Immature natural killer cell (primary cell): Measurements from ENCODE around the gene TNS3. TPM values are rescaled to one million over a fixed set of nuclear protein-coding genes. Genes with fewer than 3 reads are reported as not detected.

Source experiments
- DNase-seq, 3 donors: peaks; one replicate each; pipeline ENCODE4 v3.0.0; 2022; ENCODE audit warnings: mixed read lengths in 1 of 3
- H3K27ac Mint-ChIP-seq, 6 donors: one replicate each; pipeline ENCODE4 v1.8.0; 2020; ENCODE audit warnings: mixed read lengths in 6 of 6, mild to moderate bottlenecking in 5 of 6, inconsistent platforms in 4 of 6, moderate library complexity in 3 of 6
- H3K27me3 Mint-ChIP-seq, 3 donors: one replicate each; pipeline ENCODE4 v1.8.0; 2020 to 2021; ENCODE audit warnings: low read depth in 3 of 3, mild to moderate bottlenecking in 3 of 3, mixed read lengths in 3 of 3, moderate library complexity in 3 of 3, inconsistent platforms in 1 of 3
- H3K36me3 Mint-ChIP-seq, 3 donors: one replicate each; pipeline ENCODE4 v1.8.0; 2020; ENCODE audit warnings: mixed read lengths in 3 of 3, inconsistent platforms in 2 of 3, mild to moderate bottlenecking in 2 of 3
- H3K4me1 Mint-ChIP-seq, 2 donors: one replicate each; pipeline ENCODE4 v1.8.0; 2020; ENCODE audit warnings: inconsistent platforms in 2 of 2, mild to moderate bottlenecking in 2 of 2, mixed read lengths in 2 of 2, moderate library complexity in 1 of 2
- H3K4me3 Mint-ChIP-seq, 5 donors: one replicate each; pipeline ENCODE4 v1.8.0; 2020; ENCODE audit warnings: mild to moderate bottlenecking in 5 of 5, mixed read lengths in 5 of 5, inconsistent platforms in 3 of 5, moderate library complexity in 3 of 5
- H3K9me3 Mint-ChIP-seq, 6 donors: one replicate each; pipeline ENCODE4 v1.8.0; 2020; ENCODE audit warnings: mild to moderate bottlenecking in 6 of 6, mixed read lengths in 6 of 6, inconsistent platforms in 4 of 6, moderate library complexity in 3 of 6
- polyA plus RNA-seq, 3 donors: library from polyadenylated mRNA; unstranded; fragments of 300-500 nt; fragmentation: Illumina TruSeq; gene quantifications; one replicate each; pipeline ENCODE4 v1.2.3, GENCODE V29; 2021

The TNS3 gene
- polyA plus RNA-seq, 3 donors from 2014 or later: 0.19 TPM; not detected in 2

DNA sequence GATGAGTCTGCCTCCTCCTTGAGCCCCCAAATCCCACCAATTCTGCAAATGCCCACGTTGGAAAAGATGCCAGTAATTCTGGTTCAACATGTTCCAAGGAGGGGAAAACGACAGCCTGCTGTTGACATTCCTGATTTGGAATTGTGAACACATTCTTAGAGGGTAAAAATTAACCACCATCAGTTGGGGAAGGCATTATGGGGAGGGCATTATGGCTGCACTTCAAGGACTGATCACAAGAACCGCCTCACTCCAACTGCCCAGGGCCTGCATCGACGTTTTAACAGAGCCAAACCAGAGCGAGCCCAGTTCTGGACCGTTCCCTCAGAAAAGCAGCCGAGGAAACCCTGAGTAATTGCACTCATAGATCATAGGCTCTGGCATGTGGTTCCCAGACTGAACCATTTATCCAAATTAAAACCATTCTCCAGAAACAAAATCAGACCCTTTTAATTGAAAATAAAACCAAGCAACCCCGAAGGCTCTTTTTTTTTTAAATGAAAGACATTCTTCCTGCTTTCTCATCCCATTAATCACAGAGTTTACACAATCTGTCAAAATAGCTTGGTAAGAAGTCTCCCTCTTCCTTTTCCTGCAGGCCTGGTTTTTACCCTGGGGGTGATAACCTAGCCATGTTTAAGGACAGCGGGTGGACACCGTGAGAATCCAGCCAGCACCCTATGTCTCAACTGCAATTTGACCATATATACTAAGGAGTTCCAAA is 8.0 kb downstream of the TNS3 start:
- Mint-ChIP-seq H3K4me1 (peaks cover 0 to 2% of the 10 kb centered on the region in 2 donors), H3K9me3 (no peaks in the 10 kb centered on the region), H3K27ac (peak overlapping the region in 1 of 6 donors; percentile 25), H3K4me3 (no peak overlapping the region), H3K36me3 (no peaks in the 10 kb centered on the region), H3K27me3 (peaks cover 3 to 6% (median 3%) of the 10 kb centered on the region in 3 donors)
- no peak for DNase-seq

DNA sequence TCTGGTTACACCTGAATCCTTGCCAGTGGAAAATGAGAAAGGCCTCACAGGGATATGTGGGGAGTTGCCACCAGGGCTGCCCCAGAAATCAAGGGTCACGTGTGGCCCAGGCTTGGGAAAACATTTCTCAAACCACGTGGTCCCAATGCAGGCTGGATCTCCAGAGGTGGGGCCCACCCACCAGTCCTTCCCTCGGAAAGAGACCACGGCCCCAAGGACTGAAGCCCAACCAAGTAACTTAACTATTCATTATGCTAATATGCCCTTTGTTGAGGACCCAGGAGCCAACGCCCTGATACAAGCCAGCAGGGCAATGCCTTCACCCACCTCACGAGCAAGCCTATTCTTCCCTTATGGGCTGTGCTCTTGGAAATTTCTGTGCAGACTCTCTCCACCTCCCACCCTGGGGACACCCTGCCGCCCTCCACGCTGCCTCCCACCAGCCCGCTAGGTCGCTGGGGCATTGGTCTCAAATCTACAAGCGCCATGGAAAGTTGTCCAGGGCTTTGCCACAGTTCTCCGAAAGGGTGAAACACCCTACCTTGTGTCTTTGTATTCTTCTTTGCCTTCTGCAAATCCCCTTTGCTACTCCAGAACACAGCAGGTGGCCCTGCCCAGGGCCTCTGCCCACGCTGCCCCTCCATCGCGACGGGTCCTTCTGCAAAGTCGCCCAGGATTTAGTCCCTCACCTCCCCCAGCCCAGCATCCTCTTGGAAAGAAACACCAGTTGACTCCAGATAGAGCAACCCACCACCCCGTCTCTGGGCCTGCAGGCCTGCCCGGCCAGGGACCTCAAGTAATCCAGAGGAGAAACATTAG is 8.8 kb downstream of the TNS3 start:
- Mint-ChIP-seq H3K4me3 (no peak overlapping the region), H3K27ac (no peak overlapping the region), H3K36me3 (no peaks in the 10 kb centered on the region), H3K9me3 (no peaks in the 10 kb centered on the region), H3K4me1 (peaks cover 0 to 2% of the 10 kb centered on the region in 2 donors), H3K27me3 (peaks cover 3 to 10% (median 3%) of the 10 kb centered on the region in 3 donors)
- no peak for DNase-seq

DNA sequence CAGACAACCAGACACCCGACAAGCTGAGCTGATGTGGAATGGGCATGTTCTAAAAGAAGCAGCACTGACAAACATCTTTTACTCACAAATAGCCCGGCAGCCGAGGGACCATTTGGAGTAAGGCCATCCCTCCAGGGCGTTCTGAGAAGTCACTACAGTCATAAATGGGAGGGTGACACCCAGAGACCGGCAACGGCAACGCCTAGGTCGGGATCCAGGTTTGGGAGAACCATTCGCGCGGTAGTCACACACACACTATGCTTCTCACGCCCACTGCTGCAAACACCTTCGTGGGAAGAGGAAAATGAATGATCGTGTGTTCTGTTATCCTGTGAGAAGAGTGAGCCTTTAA is 9.8 kb downstream of the TNS3 start:
- H3K36me3 Mint-ChIP-seq: no peaks in the 10 kb centered on the region
- no peaks in the 10 kb centered on the region for H3K9me3 Mint-ChIP-seq
- DNase-seq: no peak
- no peak overlapping the region for H3K27ac Mint-ChIP-seq
- no peak overlapping the region for H3K4me3 Mint-ChIP-seq
- H3K4me1 Mint-ChIP-seq: peaks cover 0 to 2% of the 10 kb centered on the region in 2 donors
- peaks cover 1 to 10% (median 3%) of the 10 kb centered on the region in 3 donors for H3K27me3 Mint-ChIP-seq

DNA sequence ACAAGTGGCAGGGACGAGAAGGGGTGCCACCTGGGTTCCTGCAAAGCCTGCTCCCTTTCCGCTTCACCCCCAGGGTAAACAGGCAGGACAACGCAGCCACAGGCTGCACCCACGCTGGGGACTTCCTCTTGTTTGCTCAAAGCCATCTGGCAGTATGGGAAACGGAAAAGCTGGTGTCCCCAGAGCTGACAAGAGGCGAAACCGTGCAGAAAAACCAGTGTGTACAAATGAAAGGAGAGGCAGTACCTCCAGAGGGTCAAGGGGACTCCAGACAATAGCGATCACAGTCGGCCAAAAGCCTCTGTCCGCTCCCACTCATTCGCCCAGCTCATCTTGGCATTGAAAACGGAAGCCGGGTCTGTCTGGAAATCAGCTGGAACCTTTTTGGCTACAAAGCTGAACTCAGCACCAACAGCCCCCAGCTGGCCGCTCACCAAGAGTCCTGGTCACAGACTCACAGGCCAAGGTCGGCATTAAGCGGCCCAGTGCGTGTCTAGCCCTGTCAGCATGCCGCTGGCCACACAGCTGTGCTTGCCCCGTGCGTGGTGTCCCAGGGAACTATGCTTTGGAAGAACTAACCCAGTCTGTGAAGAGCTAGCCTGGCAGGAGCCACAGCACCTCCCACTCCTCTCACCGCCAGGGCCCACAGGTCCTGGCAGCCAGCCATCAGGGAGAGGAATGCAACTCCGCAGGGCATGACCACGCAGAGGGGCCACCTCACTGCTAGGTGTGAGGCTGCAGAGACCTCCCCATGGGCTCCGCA is 10.4 kb downstream of the TNS3 start:
- Mint-ChIP-seq H3K4me1 (peaks cover 0 to 2% of the 10 kb centered on the region in 2 donors), H3K4me3 (peak overlapping the region in 1 of 5 donors; percentile 59), H3K27ac (peak overlapping the region in 1 of 6 donors; percentile 7), H3K27me3 (peaks cover 0 to 12% (median 1%) of the 10 kb centered on the region in 3 donors), H3K36me3 (no peaks in the 10 kb centered on the region), H3K9me3 (no peaks in the 10 kb centered on the region)
- DNase-seq: no peak

DNA sequence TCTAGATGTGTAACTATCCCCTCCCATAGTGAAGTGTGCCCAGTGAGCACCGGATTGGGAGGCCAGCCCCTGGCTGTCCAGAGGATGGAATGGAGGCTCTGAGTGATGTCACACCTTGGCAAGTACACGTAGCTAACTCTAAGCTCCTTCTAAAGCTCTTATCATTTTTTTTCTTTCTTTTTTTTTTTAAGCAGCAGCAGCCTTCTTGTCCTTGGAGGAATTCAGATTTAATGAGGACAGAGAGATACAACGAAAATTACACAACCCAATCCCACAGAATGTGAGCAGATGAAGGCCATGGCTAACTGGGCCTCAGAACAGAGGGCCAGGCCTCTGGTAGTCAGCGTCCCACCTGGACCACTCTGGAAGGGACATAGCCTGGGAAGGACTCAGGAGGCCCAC is 11.3 kb downstream of the TNS3 start:
- Mint-ChIP-seq H3K4me1 (peaks cover 0 to 2% of the 10 kb centered on the region in 2 donors), H3K9me3 (no peaks in the 10 kb centered on the region), H3K27me3 (peaks cover 0 to 14% (median 0%) of the 10 kb centered on the region in 3 donors), H3K36me3 (no peaks in the 10 kb centered on the region), H3K4me3 (no peak overlapping the region), H3K27ac (no peak overlapping the region)
- no peak for DNase-seq

DNA sequence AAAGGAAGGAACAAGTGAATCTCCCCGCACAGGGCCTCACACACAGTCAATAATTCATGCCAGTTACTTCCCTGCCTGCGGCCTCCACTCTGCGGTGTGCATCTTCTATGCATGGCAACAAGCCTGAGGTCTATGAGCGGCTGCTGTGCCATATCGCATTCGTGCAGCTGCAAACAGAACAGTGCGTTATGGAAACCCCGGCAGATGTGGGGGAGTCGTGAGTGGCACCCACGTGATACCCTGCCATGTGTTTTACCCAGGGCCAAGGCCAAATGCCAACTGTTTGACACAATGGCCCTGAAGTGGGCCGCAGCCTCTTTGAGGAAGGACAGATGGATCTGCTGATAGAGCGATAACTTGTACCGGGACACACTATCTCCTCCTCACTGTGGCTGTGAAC is 13.4 kb downstream of the TNS3 start:
- DNase-seq: no peak
- H3K27ac Mint-ChIP-seq: no peak overlapping the region
- H3K27me3 Mint-ChIP-seq: peaks cover 0 to 13% (median 0%) of the 10 kb centered on the region in 3 donors
- no peaks in the 10 kb centered on the region for H3K36me3 Mint-ChIP-seq
- no peak overlapping the region for H3K4me3 Mint-ChIP-seq
- no peaks in the 10 kb centered on the region for H3K4me1 Mint-ChIP-seq
- no peaks in the 10 kb centered on the region for H3K9me3 Mint-ChIP-seq

DNA sequence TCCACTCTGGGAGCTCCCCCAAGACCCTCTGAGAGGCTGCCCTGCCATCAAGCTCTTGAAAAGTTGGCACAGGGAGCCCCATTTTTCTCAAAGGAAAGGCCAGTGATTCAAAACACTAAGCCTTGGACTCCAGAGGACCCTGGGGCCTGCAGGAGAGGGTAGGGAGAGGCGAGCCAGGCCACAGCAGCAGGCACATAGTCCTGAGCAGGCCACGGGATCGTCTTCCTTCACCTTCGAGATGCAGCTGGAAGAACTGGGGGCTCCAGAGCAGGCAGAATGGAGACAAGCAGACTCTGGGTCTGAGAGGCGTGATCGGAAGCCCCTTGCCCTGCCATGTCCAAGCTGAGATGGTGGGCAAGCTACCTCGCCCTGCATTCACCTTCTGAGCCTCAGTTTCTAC is 13.9 kb downstream of the TNS3 start:
- no peaks in the 10 kb centered on the region for H3K9me3 Mint-ChIP-seq
- H3K27me3 Mint-ChIP-seq: peaks cover 0 to 9% (median 0%) of the 10 kb centered on the region in 3 donors
- no peaks in the 10 kb centered on the region for H3K36me3 Mint-ChIP-seq
- no peaks in the 10 kb centered on the region for H3K4me1 Mint-ChIP-seq
- H3K27ac Mint-ChIP-seq: no peak overlapping the region
- no peak overlapping the region for H3K4me3 Mint-ChIP-seq
- DNase-seq: no peak

DNA sequence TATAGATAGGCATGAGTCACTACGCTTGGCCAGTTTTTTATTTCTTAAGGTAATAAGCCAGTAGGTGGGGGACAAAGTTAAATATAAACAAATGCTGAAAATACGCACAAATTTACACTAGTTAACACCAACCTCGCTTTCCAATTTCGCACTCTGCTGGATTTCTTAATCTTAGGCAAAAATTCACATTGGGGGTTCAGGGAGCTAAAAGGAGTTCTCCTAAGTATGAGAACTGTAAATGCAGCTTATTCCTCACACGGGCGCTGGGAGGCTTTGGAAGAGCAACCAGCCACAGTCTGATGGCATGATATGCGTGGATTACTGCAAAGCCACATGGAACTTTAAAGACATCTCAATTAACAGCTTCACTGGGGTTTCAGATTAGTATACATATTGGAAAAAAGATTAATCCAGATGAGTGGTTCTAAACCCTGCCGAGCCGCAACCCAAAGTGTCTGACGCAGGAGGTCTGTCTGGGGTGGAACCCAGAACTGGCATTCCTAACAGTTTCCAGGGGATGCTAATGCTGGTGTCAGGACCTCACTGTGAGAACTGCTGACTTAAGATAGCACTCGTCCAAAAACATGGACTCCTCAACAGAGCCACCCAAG is 16.2 kb downstream of the TNS3 start:
- Mint-ChIP-seq H3K9me3 (no peaks in the 10 kb centered on the region), H3K36me3 (no peaks in the 10 kb centered on the region), H3K27me3 (peaks cover 0 to 9% (median 0%) of the 10 kb centered on the region in 3 donors), H3K4me3 (no peak overlapping the region), H3K27ac (no peak overlapping the region), H3K4me1 (no peaks in the 10 kb centered on the region)
- no peak for DNase-seq

DNA sequence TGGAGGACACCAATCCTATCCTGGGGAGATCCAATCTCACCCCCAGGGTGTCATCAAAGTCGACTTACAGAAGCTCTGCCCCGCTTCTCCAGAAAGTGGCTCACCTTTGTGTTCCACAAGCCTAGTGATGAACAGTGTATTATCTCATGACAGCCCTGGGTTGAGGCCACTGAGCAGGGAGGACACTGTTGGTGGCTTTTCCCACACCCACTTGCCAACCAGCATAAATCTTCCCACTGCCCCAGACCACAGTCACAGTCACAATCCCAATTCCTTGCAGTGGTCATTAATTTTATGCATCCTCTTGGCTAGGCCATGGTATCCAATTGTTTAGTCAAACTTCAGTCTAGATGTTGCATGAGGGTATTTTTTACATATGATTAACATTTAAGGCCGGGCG is 18.4 kb downstream of the TNS3 start:
- DNase-seq: no peak
- Mint-ChIP-seq H3K4me3 (no peak overlapping the region), H3K4me1 (no peaks in the 10 kb centered on the region), H3K27ac (no peak overlapping the region), H3K36me3 (no peaks in the 10 kb centered on the region), H3K27me3 (peaks cover 0 to 5% (median 4%) of the 10 kb centered on the region in 3 donors), H3K9me3 (no peaks in the 10 kb centered on the region)

DNA sequence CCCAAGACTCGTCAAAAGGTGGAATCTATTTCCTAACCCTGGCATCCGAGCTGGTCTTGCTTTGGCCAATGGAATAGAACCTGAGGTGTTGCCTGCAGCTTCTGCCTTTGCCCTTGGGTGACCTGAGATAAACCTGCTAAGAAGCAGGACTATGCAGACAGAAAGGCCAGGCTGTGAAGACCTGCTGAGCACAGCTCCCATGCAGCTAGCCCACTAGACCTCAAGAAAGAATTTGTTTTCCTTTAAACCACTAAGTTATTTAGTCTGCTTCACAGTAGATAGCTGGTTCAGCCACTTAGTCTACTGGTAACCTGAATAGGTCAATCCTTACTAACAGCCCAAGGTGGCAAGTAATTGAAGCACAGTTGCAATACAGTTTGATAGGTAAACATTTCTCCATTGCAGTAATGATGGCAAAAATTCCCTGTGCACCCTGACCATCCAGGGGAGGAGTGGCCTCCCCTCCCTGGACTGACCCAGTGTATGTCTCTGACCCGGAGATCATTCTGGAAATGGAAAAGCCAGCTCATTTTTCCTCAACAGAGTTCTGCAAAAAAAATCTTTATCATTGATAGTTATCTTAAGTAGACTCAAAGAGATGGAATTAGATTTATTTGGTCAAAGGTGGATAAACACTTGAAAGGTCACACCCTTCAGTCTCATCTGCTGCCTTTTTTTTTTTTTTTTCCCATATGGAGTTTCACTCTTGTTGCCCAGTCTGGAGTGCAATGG is 20.0 kb downstream of the TNS3 start:
- H3K36me3 Mint-ChIP-seq: no peaks in the 10 kb centered on the region
- no peaks in the 10 kb centered on the region for H3K9me3 Mint-ChIP-seq
- no peaks in the 10 kb centered on the region for H3K4me1 Mint-ChIP-seq
- H3K4me3 Mint-ChIP-seq: no peak overlapping the region
- peaks cover 0 to 5% (median 4%) of the 10 kb centered on the region in 3 donors for H3K27me3 Mint-ChIP-seq
- DNase-seq: no peak
- H3K27ac Mint-ChIP-seq: no peak overlapping the region

DNA sequence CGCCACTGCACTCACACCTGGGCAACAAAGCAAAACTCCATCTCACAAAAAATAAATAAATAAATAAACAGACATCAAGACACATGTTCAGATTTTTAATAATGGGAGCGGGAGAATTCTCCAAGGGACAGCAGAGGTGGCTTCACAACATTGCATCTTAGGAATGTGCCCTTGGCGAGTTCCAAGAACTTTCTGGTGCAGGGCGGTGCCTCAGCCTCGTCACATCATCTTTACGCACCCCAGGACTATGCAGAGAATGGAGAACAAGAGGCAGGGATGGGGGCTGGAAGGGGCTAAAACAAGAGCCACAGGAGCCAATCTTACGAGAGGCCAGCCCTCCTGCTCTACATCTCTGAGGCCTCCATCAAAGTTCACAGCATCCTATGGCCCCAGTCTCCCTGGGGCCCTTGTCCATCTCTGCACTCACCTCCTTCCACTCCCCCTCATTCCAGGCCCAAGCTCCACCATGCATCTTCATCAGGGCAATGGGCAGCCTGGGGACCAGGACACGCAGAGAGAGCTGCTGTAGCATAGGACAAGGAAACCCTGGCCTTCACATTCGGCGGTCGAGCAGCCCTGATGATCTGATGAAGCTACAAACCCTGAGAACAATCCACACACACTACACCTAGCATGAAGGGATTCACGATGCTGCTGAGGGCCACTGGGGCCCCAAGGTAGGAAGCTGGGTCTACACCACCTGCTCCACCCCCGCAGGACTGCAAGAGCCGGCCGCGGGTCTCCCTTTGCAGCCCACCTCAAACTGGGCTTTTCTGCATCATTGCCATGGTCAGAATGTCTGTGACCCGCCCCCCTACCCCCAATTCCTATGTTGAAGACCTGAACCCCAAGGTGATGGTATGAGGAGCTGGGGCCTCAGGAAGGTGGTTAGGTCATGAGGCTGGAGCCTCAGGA is 22.3 kb downstream of the TNS3 start:
- Mint-ChIP-seq H3K4me3 (no peak overlapping the region), H3K4me1 (no peaks in the 10 kb centered on the region), H3K27ac (no peak overlapping the region), H3K9me3 (no peaks in the 10 kb centered on the region), H3K27me3 (peaks cover 0 to 5% (median 0%) of the 10 kb centered on the region in 3 donors), H3K36me3 (no peaks in the 10 kb centered on the region)
- no peak for DNase-seq
